Measurements from ENCODE around the gene NGDN. TPM values are rescaled to one million over a fixed set of nuclear protein-coding genes. Genes with fewer than 3 reads are reported as not detected.

NGDN gene
- polyA plus RNA-seq (2013, experiment 1 of 2): 36.6 TPM
- 39.1 TPM for polyA plus RNA-seq (2013, experiment 2 of 2)

GRCh38 chr14:23469127-23469905 is at the start of gene NGDN:
Gene NGDN (plus strand): TSS chr14:23469703. CDS start chr14:23469716, 13 bp downstream.
- H3K4me3 ChIP-seq (ENCODE audit: insufficient read depth in 1 of 2, low read depth in 1 of 2, low read length in 2 of 2): peak within 1 kb of the TSS; percentile 70 to 96
- H2BK120ac ChIP-seq (ENCODE audit: low read depth, low read length): peak within 1 kb of the TSS; percentile 23
- H3K4me2 ChIP-seq (ENCODE audit: low read length, poor library complexity, severe bottlenecking): peak within 1 kb of the TSS; percentile 67
- peak; percentile 100 for DNase-seq
- H2BK12ac ChIP-seq (ENCODE audit: low read length in 2 of 2): no peak within 1 kb of the TSS
- H3K27ac ChIP-seq (ENCODE audit: low read length, poor library complexity, severe bottlenecking): peak within 1 kb of the TSS; percentile 67
- peaks cover 4% of the 10 kb centered on the region for H3K4me1 ChIP-seq (ENCODE audit: control insufficient read depth, insufficient read depth, low read depth, low read length)
- H3K4ac ChIP-seq (ENCODE audit: low read depth in 1 of 2, low read length in 2 of 2): peak within 1 kb of the TSS in 1 of 2 experiments; percentile 73
- peak within 1 kb of the TSS; percentile 61 to 84 for H3K18ac ChIP-seq (ENCODE audit: low read depth in 1 of 2, low read length in 2 of 2)
- H4K8ac ChIP-seq (ENCODE audit: low read length): peak within 1 kb of the TSS; percentile 99
- peak within 1 kb of the TSS; percentile 98 for H3K9ac ChIP-seq (ENCODE audit: low read length)
- H3K79me1 ChIP-seq (replicated peaks; ENCODE audit: low read length, poor library complexity, severe bottlenecking): peaks cover 20% of the 10 kb centered on the region
- WGBS: 5% methylated on average over 37 of the region's 41 CpGs
- peak within 1 kb of the TSS in 1 of 2 experiments; percentile 11 for H3K14ac ChIP-seq (ENCODE audit: low read length in 2 of 2)
- no peaks in the 10 kb centered on the region for H3K27me3 ChIP-seq (ENCODE audit: control insufficient read depth in 1 of 2, insufficient read depth in 1 of 2, low read length in 2 of 2)
- H2AK5ac ChIP-seq (ENCODE audit: low read length, severe bottlenecking): no peak within 1 kb of the TSS
- no peak within 1 kb of the TSS for H2BK15ac ChIP-seq (ENCODE audit: low read depth, poor library complexity, severe bottlenecking)
- H3K36me3 ChIP-seq (ENCODE audit: control insufficient read depth in 1 of 2, insufficient read depth in 2 of 2, low read depth in 1 of 2, low read length in 2 of 2): peaks cover 14 to 36% of the 10 kb centered on the region in 2 experiments
- no peaks in the 10 kb centered on the region for H3K9me3 ChIP-seq (ENCODE audit: control insufficient read depth, low read length)
- H4K91ac ChIP-seq (ENCODE audit: low read length): peak within 1 kb of the TSS; percentile 75
- no peak within 1 kb of the TSS for H2BK5ac ChIP-seq (ENCODE audit: low read depth, low read length, poor library complexity, severe bottlenecking)
- no peak within 1 kb of the TSS for H3K23ac ChIP-seq (ENCODE audit: low read length in 2 of 2)
- peak within 1 kb of the TSS; percentile 99 for H2AFZ ChIP-seq (ENCODE audit: low read depth, low read length)

- Histone ChIP-seq H3K36me3 (ENCODE audit: control insufficient read depth in 1 of 2, insufficient read depth in 2 of 2, low read depth in 1 of 2, low read length in 2 of 2) (no peaks in the 10 kb centered on the region), H3K4ac (ENCODE audit: low read depth in 1 of 2, low read length in 2 of 2) (no peak overlapping the region), H2BK12ac (ENCODE audit: low read length in 2 of 2) (no peak overlapping the region), H3K14ac (ENCODE audit: low read length in 2 of 2) (no peak overlapping the region), H2BK15ac (ENCODE audit: low read depth, poor library complexity, severe bottlenecking) (no peak overlapping the region), H3K79me1 (replicated peaks; ENCODE audit: low read length, poor library complexity, severe bottlenecking) (no peaks in the 10 kb centered on the region), H3K9ac (ENCODE audit: low read length) (no peak overlapping the region), H3K4me1 (ENCODE audit: control insufficient read depth, insufficient read depth, low read depth, low read length) (no peaks in the 10 kb centered on the region), H3K4me2 (ENCODE audit: low read length, poor library complexity, severe bottlenecking) (no peak overlapping the region), H3K18ac (ENCODE audit: low read depth in 1 of 2, low read length in 2 of 2) (no peak overlapping the region), H3K27me3 (ENCODE audit: control insufficient read depth in 1 of 2, insufficient read depth in 1 of 2, low read length in 2 of 2) (peaks cover 34 to 61% of the 10 kb centered on the region in 2 experiments), H2BK5ac (ENCODE audit: low read depth, low read length, poor library complexity, severe bottlenecking) (no peak overlapping the region), H4K8ac (ENCODE audit: low read length) (no peak overlapping the region), H3K27ac (ENCODE audit: low read length, poor library complexity, severe bottlenecking) (no peak overlapping the region), H4K91ac (ENCODE audit: low read length) (no peak overlapping the region), H3K9me3 (ENCODE audit: control insufficient read depth, low read length) (no peaks in the 10 kb centered on the region), H3K4me3 (ENCODE audit: insufficient read depth in 1 of 2, low read depth in 1 of 2, low read length in 2 of 2) (no peak overlapping the region), H2BK120ac (ENCODE audit: low read depth, low read length) (no peak overlapping the region), H3K23ac (ENCODE audit: low read length in 2 of 2) (no peak overlapping the region), H2AK5ac (ENCODE audit: low read length, severe bottlenecking) (no peak overlapping the region), H2AFZ (ENCODE audit: low read depth, low read length) (no peak overlapping the region)
- no peak for DNase-seq
Observed at GRCh38 chr14:23421594-23421993, 47.9 kb upstream of the NGDN start.

- Histone ChIP-seq H3K4me1 (ENCODE audit: control insufficient read depth, insufficient read depth, low read depth, low read length) (no peaks in the 10 kb centered on the region), H2BK5ac (ENCODE audit: low read depth, low read length, poor library complexity, severe bottlenecking) (no peak overlapping the region), H2BK12ac (ENCODE audit: low read length in 2 of 2) (no peak overlapping the region), H2AFZ (ENCODE audit: low read depth, low read length) (no peak overlapping the region), H2AK5ac (ENCODE audit: low read length, severe bottlenecking) (no peak overlapping the region), H3K14ac (ENCODE audit: low read length in 2 of 2) (no peak overlapping the region), H3K18ac (ENCODE audit: low read depth in 1 of 2, low read length in 2 of 2) (no peak overlapping the region), H4K8ac (ENCODE audit: low read length) (no peak overlapping the region), H3K23ac (ENCODE audit: low read length in 2 of 2) (no peak overlapping the region), H3K9me3 (ENCODE audit: control insufficient read depth, low read length) (peaks cover 3% of the 10 kb centered on the region), H3K4me2 (ENCODE audit: low read length, poor library complexity, severe bottlenecking) (no peak overlapping the region), H3K27ac (ENCODE audit: low read length, poor library complexity, severe bottlenecking) (no peak overlapping the region), H3K27me3 (ENCODE audit: control insufficient read depth in 1 of 2, insufficient read depth in 1 of 2, low read length in 2 of 2) (peaks cover 36 to 60% of the 10 kb centered on the region in 2 experiments), H3K4me3 (ENCODE audit: insufficient read depth in 1 of 2, low read depth in 1 of 2, low read length in 2 of 2) (no peak overlapping the region), H2BK15ac (ENCODE audit: low read depth, poor library complexity, severe bottlenecking) (no peak overlapping the region), H3K9ac (ENCODE audit: low read length) (no peak overlapping the region), H4K91ac (ENCODE audit: low read length) (no peak overlapping the region), H3K79me1 (replicated peaks; ENCODE audit: low read length, poor library complexity, severe bottlenecking) (no peaks in the 10 kb centered on the region), H3K4ac (ENCODE audit: low read depth in 1 of 2, low read length in 2 of 2) (no peak overlapping the region), H2BK120ac (ENCODE audit: low read depth, low read length) (no peak overlapping the region), H3K36me3 (ENCODE audit: control insufficient read depth in 1 of 2, insufficient read depth in 2 of 2, low read depth in 1 of 2, low read length in 2 of 2) (no peaks in the 10 kb centered on the region)
- 79% methylated on average over 6 of the region's 6 CpGs for WGBS
- no peak for DNase-seq
Observed at GRCh38 chr14:23423657-23424056, 45.8 kb upstream of the NGDN start.

- Histone ChIP-seq H3K27me3 (ENCODE audit: control insufficient read depth in 1 of 2, insufficient read depth in 1 of 2, low read length in 2 of 2) (peaks cover 30 to 61% of the 10 kb centered on the region in 2 experiments), H2AK5ac (ENCODE audit: low read length, severe bottlenecking) (no peak overlapping the region), H3K36me3 (ENCODE audit: control insufficient read depth in 1 of 2, insufficient read depth in 2 of 2, low read depth in 1 of 2, low read length in 2 of 2) (no peaks in the 10 kb centered on the region), H3K4me1 (ENCODE audit: control insufficient read depth, insufficient read depth, low read depth, low read length) (no peaks in the 10 kb centered on the region), H3K9me3 (ENCODE audit: control insufficient read depth, low read length) (peaks cover 3% of the 10 kb centered on the region), H3K79me1 (replicated peaks; ENCODE audit: low read length, poor library complexity, severe bottlenecking) (no peaks in the 10 kb centered on the region), H4K8ac (ENCODE audit: low read length) (no peak overlapping the region), H2BK5ac (ENCODE audit: low read depth, low read length, poor library complexity, severe bottlenecking) (no peak overlapping the region), H3K4me3 (ENCODE audit: insufficient read depth in 1 of 2, low read depth in 1 of 2, low read length in 2 of 2) (no peak overlapping the region), H3K27ac (ENCODE audit: low read length, poor library complexity, severe bottlenecking) (no peak overlapping the region), H3K18ac (ENCODE audit: low read depth in 1 of 2, low read length in 2 of 2) (no peak overlapping the region), H3K9ac (ENCODE audit: low read length) (no peak overlapping the region), H2BK120ac (ENCODE audit: low read depth, low read length) (no peak overlapping the region), H3K4ac (ENCODE audit: low read depth in 1 of 2, low read length in 2 of 2) (no peak overlapping the region), H2BK12ac (ENCODE audit: low read length in 2 of 2) (no peak overlapping the region), H4K91ac (ENCODE audit: low read length) (no peak overlapping the region), H2AFZ (ENCODE audit: low read depth, low read length) (no peak overlapping the region), H2BK15ac (ENCODE audit: low read depth, poor library complexity, severe bottlenecking) (no peak overlapping the region), H3K23ac (ENCODE audit: low read length in 2 of 2) (no peak overlapping the region), H3K14ac (ENCODE audit: low read length in 2 of 2) (no peak overlapping the region), H3K4me2 (ENCODE audit: low read length, poor library complexity, severe bottlenecking) (no peak overlapping the region)
- WGBS: 75% methylated on average over 10 of the region's 10 CpGs
- no peak for DNase-seq
Observed at GRCh38 chr14:23425169-23425568, 44.3 kb upstream of the NGDN start.

All from mesenchymal stem cell (in vitro differentiated cells and primary cell).